ENCODE results near the gene C16orf87.

C16orf87 gene

GRCh38 chr16:46843898-46844642 is 13.1 kb upstream of the C16orf87 start:
- no peak for DNase-seq

- DNase-seq, result no peak
Observed at GRCh38 chr16:46842192-46842895, 11.4 kb upstream of the C16orf87 start.

GRCh38 chr16:46839986-46840443 is 9.0 kb upstream of the C16orf87 start:
- DNase-seq, result no peak

- no peak for DNase-seq
Observed at GRCh38 chr16:46836534-46837530, 5.9 kb upstream of the C16orf87 start.

- DNase-seq, result no peak
Observed at GRCh38 chr16:46833460-46833800, 2.5 kb upstream of the C16orf87 start.

DNA sequence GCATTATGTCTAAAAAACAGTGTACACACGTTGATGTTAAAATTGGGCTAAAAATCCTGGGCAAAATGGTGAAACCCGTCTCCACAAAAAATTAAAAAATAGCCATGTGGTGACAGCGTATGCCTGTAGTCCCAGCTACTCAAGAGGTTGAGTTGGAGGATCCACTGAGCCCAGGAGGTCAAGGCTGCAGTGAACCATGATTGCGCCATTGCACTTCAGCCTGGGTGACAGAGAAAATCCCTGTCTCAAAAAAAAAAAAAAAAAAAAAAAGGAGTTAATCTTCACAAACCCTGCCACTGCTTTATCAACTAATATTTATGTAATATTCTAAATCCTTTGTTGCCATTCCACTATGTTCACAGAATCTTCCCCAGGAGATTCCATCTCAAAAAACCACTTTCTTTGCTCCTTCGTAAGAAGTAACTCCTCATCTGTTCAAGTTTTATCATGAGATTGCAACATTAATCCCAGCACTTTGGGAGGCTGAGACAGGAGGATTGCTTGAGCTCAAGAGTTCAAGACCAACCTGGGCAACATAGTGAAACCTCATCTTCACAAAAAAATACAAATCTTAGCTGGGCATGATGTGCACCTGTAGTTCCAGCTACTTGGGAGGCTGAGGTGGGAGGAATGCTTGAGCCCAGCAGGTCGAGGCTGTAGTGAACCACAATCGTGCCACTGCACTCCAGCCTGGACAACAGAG is 1.9 kb upstream of the C16orf87 start:
- DNase-seq, result no peak

GRCh38 chr16:46830417-46830901 is 521 bp downstream of the C16orf87 start:
- peak; percentile 4 for DNase-seq

GRCh38 chr16:46828943-46829342 is 2.0 kb downstream of the C16orf87 start:
- no peak for DNase-seq

DNA sequence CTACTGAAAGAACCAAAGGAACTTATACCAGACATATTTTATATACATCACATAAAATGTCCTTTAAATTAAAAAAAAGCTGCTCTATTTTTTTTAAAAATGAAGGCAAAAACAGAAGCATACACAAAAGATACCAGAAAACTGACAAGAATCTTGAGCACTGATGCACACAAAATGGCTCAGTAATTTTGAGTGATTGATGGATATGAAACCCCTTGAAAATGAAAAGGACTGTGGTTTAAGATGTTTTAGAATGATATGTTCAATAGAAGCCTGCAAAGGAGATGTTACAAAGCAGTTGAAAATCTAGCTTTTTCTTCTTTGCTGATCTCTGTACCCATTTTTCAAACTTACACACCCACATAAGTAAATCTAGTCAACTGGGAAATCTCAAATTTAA is 2.7 kb downstream of the C16orf87 start:
- DNase-seq, result no peak

DNA sequence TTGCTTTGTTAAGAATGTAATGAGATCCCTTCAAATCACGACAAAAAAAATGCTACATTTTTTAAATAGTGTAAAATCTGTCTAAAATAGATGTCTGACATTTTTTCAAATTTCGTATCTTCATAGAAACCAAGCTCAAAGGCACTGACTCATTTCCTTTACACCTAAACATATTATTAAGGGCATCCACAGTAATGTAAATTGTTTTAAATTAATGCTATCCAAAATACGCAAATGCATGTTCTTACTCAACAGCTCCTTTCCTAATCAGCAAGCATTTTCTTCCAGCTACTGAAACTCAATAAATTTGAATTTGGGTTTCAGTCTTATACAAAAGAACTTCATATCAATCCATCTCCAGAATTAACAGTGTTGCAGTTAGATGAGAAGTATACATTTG is 4.3 kb downstream of the C16orf87 start:
- no peak for DNase-seq

DNA sequence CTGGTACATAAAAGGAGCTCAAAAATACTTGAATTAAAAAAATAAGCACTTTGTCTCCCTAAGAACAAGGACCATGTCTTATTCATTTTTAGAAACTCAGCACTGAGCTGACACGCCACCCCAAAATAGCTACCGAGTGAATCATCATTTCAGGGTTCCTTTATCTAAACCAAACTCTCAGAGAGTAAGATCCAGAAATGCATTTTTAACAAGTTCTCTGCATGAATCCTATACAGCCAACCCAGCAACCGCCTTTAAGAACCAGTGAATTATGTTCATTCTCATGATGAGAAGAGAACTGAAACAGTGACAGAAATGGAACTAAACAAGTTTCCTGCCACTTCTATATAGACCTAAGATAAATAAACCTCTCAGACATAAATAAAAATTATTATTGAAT is 8.7 kb downstream of the C16orf87 start:
- no peak for DNase-seq

GRCh38 chr16:46817961-46818360 is 13.0 kb downstream of the C16orf87 start:
- no peak for DNase-seq

GRCh38 chr16:46814790-46815189 is 16.2 kb downstream of the C16orf87 start:
- no peak for DNase-seq

DNA sequence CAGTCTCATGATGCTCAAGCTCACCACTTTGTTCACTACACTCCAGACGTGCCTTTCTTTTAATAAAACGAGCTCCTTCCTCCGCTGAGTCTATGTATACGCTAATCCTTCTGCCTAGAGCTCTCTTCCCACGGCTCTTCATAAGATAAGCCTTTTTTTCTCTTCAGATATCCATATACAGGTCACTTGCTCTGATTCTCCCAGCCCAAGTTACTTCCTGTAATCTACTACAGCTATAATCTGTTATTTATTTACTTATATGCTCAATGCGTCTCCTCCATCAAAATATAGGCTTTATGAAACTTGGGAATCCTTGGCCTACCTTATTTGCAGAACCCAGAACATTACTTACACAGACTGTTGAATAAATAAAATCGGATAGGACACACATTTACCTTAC is 17.4 kb downstream of the C16orf87 start:
- no peak for DNase-seq

- no peak for DNase-seq
Observed at GRCh38 chr16:46812781-46813540, 18.0 kb downstream of the C16orf87 start.

GRCh38 chr16:46811682-46812081 is 19.3 kb downstream of the C16orf87 start:
- no peak for DNase-seq

GRCh38 chr16:46808997-46809396 is 22.0 kb downstream of the C16orf87 start:
- DNase-seq, result no peak

- no peak for DNase-seq
Observed at GRCh38 chr16:46807336-46807735, 23.6 kb downstream of the C16orf87 start.

DNA sequence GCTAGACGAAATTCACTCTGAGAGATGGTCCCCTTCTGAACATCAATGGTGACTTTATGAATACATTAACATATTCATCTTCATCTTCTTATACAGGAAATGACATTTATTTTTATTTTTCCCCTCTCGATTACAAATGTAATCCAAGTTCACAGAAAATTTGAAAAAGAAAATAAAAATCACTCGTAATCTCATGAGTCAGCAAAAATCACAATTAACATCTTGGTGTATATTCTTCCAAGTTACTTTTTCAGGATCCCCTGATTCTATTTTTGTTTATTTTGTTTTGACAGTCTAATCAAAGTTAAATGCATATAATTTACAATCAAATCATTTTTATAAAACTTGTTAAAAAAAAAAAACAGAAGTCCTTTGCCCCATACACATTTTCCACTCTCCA is 27.6 kb downstream of the C16orf87 start:
- DNase-seq, result no peak

DNA sequence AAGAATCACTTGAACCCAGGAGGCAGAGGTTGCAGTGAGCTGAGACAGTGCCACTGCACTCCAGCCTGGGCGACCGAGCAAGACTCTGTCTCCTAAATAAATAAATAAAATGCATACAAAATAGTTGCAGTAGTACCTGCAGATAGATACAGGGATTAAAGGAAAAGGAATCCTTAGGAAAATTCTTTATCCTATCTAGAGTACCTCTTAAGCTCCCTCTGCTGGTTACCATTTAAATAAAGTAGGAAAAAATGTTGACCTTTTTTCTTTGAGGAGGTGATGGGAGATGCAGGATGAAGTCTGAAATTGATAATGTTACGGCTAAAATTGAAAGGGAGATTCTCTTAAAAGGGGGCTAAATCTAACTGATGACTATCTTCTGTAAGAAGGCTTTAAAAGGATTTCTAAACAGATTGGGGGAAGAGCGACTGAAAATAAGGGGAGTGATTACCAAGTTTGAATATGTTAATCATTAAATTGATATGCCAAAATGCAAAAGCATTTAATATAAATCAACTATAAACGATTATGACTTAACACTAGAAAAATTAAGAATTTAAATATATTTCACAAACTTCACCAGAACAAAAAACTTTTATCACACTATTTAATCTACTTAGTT is 29.4 kb downstream of the C16orf87 start:
- peak; percentile 15 for DNase-seq

DNA sequence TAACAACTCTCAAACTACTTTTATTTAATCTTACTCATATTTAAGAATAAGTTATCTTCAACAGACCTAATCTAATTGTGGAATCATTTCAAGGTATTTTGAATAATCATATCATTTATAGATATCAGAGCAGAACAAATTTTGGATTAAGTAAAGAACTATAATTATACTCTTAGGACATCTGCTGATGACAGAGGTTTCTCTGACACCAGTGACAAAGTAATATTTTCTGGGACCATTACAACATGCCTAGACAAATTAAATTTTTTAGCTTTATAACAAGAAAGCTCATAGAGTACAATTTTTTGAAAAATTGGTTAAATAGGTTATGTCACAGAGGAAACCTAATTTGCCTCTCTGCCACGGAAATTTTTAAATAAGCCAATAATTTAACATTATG is 30.5 kb downstream of the C16orf87 start:
- no peak for DNase-seq
